ENCODE results near the gene SLC12A4.
A peak's percentile ranks its signal among the peaks of the same experiment; 100 is the strongest.

The SLC12A4 gene

DNA sequence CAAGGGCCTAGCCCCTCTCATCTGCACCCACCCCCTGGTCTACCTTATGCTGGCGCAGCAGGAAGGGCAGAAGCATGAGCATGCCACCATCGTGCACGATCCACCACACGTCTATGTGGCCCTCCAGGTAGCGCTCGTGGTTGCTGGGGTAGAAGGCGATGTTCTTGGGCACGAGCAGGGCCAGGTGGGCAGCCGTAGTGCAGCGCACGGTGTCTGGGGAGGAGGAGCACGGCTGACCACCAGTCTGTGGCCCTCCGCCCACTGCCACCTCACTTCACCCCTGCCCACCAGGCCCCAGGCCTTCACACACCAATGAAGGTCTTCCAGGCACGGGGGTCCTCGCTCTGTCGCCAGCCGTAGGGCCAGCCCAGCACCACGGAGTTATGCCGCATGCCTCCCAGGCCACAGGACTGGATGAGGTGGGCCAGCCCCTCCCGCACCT is 22.3 kb downstream of the SLC12A4 start:
- no peak overlapping the region for H3K27ac ChIP-seq (ENCODE audit: low read depth, low read length, severe bottlenecking)
- no peak overlapping the region for H3K4me3 ChIP-seq (ENCODE audit: extremely low read depth, insufficient read depth, low read length, poor library complexity, severe bottlenecking)

DNA sequence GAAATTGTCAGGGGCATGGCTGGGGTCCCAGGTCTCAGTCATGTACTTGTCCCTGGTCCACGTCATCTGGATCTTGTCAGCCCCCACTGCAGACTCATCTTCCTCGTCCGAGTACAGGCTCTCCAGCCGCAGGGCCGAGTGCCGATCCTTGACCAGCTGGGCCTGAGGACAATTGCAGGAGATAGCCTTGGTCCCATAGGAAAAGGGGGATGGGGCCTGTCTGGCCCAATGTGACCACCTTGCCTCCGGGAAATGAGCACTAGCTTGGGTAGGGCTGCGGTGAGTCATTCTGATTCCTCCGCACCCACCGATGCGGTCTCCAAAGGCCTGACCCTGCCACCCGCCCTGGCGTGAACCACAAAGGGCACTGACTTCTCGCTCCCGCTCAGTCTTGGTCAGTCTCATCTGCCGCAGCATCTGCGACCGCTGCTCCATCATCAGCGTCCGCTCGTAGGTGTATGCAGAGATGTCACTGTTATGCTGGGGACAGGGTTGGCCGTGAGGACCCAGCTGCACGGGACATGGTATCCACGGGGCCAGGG is 23.0 kb downstream of the SLC12A4 start:
- Histone ChIP-seq H3K36me3 (ENCODE audit: control insufficient read depth, insufficient read depth, low read length) (peaks cover 99% of the 10 kb centered on the region), H3K4me1 (ENCODE audit: control insufficient read depth, insufficient read depth, low read length, poor library complexity, severe bottlenecking) (no peaks in the 10 kb centered on the region), H3K9me3 (ENCODE audit: control insufficient read depth, low read length) (no peaks in the 10 kb centered on the region), H3K27ac (ENCODE audit: low read depth, low read length, severe bottlenecking) (no peak overlapping the region), H3K4me3 (ENCODE audit: extremely low read depth, insufficient read depth, low read length, poor library complexity, severe bottlenecking) (no peak overlapping the region)
- WGBS, 2 experiments (ENCODE audit: insufficient coverage in 2 of 2), result 95 to 96% methylated on average over 22 to 24 of the region's 24 CpGs

More for the DNA sequence above, 22.3 kb downstream of the SLC12A4 start:
- Histone ChIP-seq H3K36me3 (ENCODE audit: control insufficient read depth, insufficient read depth, low read length) (peaks cover 99% of the 10 kb centered on the region), H3K4me1 (ENCODE audit: control insufficient read depth, insufficient read depth, low read length, poor library complexity, severe bottlenecking) (no peaks in the 10 kb centered on the region), H3K9me3 (ENCODE audit: control insufficient read depth, low read length) (no peaks in the 10 kb centered on the region)
- 95 to 96% methylated on average over 16 to 18 of the region's 20 CpGs for WGBS, 2 experiments (ENCODE audit: insufficient coverage in 2 of 2)

DNA sequence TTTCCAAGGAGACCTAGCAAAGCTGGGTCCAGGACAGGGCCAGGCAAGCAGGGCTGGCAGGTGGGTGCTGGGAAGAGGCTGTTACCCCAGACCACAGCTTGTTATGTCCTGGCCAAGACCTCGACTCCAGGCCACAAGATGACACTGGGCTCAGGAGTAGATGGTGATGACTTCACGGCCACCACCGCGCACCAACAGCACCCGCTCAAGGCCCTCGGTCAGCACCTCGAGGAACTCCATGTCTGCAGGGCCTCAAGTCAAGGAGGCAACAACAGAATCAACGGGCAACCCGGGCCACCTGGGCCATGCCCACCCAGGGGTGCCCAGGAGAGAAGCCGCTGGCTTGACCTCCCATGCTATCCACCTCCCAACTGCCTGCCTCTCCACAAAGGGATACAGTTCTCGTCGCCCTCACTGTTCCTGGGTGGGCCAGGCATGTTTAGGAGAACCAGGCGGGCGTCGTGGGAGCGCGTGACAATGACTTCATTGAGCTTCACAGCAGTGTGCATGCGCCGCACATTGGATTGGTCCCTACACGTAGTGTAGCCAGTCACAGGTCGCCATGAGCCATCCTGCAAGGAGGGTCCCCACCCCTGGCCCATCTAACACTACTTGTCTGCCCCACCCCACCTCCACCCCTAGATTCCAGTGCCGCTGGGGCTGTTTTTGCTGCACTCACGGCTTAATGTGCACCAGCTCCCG is 23.6 kb downstream of the SLC12A4 start:
- Histone ChIP-seq H3K27ac (ENCODE audit: low read depth, low read length, severe bottlenecking) (no peak overlapping the region), H3K36me3 (ENCODE audit: control insufficient read depth, insufficient read depth, low read length) (peaks cover 98% of the 10 kb centered on the region), H3K4me3 (ENCODE audit: extremely low read depth, insufficient read depth, low read length, poor library complexity, severe bottlenecking) (no peak overlapping the region), H3K4me1 (ENCODE audit: control insufficient read depth, insufficient read depth, low read length, poor library complexity, severe bottlenecking) (no peaks in the 10 kb centered on the region), H3K9me3 (ENCODE audit: control insufficient read depth, low read length) (no peaks in the 10 kb centered on the region)
- WGBS, 2 experiments (ENCODE audit: insufficient coverage in 2 of 2), result 97 to 99% methylated on average over 21 to 24 of the region's 24 CpGs

DNA sequence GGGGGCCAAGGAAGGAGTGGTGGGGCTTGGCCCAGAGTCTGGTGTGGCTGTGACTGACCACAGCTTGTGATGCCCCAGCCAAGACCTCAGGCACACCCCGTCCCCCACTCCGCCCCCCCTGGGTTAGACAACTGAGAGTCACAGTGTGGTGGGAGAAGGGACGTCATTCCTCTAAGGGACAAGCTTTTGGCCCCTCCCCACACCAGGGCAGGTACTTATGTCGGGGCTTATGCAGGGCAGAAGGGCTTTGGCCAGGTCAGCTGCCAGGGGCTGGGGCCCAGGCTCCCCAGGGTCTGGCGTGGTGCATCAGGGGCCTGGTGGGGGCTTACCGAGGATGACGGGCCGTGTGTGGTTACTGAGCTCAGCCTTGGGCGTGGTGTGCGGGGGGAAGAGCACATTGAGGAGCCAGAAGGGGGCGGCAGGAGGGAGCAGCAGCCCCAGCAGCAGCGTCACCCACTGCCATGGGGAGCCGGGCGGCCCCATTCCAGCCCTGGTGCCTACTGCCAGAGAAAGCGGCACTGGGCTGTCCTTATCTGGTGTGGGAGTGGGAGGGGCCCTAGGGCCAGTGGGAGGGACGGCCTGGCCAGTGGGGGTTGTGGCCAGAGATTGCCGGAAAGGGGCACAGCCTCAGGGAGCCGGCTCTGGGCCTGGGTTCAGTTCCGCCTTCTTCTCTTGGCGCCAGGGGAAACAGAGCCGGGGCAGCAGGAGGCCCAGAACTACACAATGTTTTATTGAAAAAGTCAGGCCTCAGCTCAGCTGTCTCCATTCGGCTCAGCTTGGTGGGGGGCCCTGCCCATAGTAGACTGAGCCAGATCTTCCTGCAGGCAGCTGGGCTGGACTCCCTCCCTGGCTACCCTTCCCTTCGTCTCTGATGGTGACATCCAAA is 24.6 kb downstream of the SLC12A4 start, which contains the start of gene LCAT:
LCAT (minus strand) TSS at position 502 of the 886 bp plus-strand sequence; CDS start at position 483, 19 bp downstream.
- no peaks in the 10 kb centered on the region for H3K4me1 ChIP-seq (ENCODE audit: control insufficient read depth, insufficient read depth, low read length, poor library complexity, severe bottlenecking)
- peak within 1 kb of the TSS; percentile 29 for H3K27ac ChIP-seq (ENCODE audit: low read depth, low read length, severe bottlenecking)
- H3K4me3 ChIP-seq (ENCODE audit: extremely low read depth, insufficient read depth, low read length, poor library complexity, severe bottlenecking), result no peak within 1 kb of the TSS
- no peaks in the 10 kb centered on the region for H3K9me3 ChIP-seq (ENCODE audit: control insufficient read depth, low read length)
- peaks cover 94% of the 10 kb centered on the region for H3K36me3 ChIP-seq (ENCODE audit: control insufficient read depth, insufficient read depth, low read length)
- 87% methylated on average over 18 to 20 of the region's 23 CpGs for WGBS, 2 experiments (ENCODE audit: insufficient coverage in 2 of 2)

DNA sequence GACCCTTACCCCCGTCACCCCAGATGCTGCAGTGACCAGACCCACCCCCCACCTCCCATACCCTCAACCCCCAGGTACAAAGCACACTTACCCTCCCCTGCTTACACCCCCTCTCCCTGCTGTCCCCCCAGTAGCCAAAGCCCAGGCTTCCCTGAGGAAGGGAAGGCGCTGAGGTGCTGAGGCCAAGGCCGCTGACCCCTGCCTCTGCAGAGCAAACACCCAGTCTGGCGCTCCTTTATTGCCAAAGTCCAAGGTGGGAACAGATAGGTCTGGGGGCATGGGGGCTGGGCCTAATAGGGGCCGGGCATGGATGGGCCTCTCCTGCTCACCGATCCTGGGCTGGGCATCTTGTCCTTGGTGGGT is 25.2 kb downstream of the SLC12A4 start:
- Histone ChIP-seq H3K4me3 (ENCODE audit: extremely low read depth, insufficient read depth, low read length, poor library complexity, severe bottlenecking) (no peak overlapping the region), H3K9me3 (ENCODE audit: control insufficient read depth, low read length) (no peaks in the 10 kb centered on the region), H3K36me3 (ENCODE audit: control insufficient read depth, insufficient read depth, low read length) (peaks cover 87% of the 10 kb centered on the region), H3K4me1 (ENCODE audit: control insufficient read depth, insufficient read depth, low read length, poor library complexity, severe bottlenecking) (no peaks in the 10 kb centered on the region), H3K27ac (ENCODE audit: low read depth, low read length, severe bottlenecking) (no peak overlapping the region)
- WGBS, 2 experiments (ENCODE audit: insufficient coverage in 2 of 2), result 86 to 97% methylated on average over 2 to 4 of the region's 6 CpGs

DNA sequence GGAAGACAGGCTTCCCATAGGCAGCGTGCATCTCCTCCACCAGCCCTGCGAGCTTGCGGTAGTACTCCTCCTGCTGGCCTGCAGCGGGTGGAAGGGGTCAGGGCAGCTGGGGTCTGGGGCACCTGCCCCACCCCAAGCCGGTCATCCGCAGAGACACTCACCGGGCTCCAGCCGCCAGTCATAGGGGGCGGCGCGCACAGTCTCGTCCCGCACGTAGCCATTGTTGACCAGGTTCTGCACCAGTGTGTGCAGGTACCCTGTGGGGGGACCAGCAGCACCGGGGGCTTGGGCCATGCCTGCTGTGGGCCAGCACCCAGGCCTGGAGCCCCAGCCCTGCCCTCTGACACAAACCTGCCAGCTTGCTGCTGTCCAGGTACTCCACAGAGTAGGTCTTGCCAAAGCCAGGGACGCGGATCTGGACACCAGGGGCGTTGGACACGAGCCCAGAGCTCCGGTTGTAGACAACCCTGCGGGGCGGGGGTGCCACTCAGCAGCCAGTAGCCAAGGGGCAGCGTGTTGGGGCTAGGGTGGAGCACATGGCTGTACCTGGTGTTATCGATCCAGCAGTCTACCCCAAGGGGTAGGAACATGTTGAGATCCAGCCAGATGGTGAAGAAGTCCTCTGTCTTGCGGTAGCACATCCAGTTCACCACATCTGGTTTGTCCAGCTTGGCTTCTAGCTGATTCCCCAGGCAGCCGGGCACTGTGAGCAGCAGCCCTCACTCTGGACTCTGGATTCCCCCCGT is 25.8 kb downstream of the SLC12A4 start:
- H3K9me3 ChIP-seq (ENCODE audit: control insufficient read depth, low read length), result no peaks in the 10 kb centered on the region
- H3K27ac ChIP-seq (ENCODE audit: low read depth, low read length, severe bottlenecking), result no peak overlapping the region
- peaks cover 82% of the 10 kb centered on the region for H3K36me3 ChIP-seq (ENCODE audit: control insufficient read depth, insufficient read depth, low read length)
- 93 to 96% methylated on average over 26 to 27 of the region's 27 CpGs for WGBS, 2 experiments (ENCODE audit: insufficient coverage in 2 of 2)
- no peak overlapping the region for H3K4me3 ChIP-seq (ENCODE audit: extremely low read depth, insufficient read depth, low read length, poor library complexity, severe bottlenecking)
- no peaks in the 10 kb centered on the region for H3K4me1 ChIP-seq (ENCODE audit: control insufficient read depth, insufficient read depth, low read length, poor library complexity, severe bottlenecking)

DNA sequence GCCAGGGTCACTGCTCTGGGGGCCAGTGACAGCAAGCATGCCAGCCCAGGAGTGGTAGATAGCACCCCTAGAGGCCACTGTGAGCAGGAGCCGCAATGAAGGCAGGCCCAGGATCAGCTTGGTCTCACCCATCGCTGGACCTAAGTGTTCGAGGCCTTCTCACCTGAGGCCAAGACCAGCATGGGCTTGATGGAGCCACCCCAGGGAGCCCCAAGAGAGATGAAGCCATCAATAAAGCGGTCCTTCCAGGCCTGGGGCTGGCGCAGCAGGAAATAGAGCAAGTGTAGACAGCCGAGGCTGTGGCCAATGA is 26.3 kb downstream of the SLC12A4 start:
- H3K36me3 ChIP-seq (ENCODE audit: control insufficient read depth, insufficient read depth, low read length), result peaks cover 76% of the 10 kb centered on the region
- H3K4me3 ChIP-seq (ENCODE audit: extremely low read depth, insufficient read depth, low read length, poor library complexity, severe bottlenecking), result no peak overlapping the region
- H3K4me1 ChIP-seq (ENCODE audit: control insufficient read depth, insufficient read depth, low read length, poor library complexity, severe bottlenecking), result no peaks in the 10 kb centered on the region
- no peak overlapping the region for H3K27ac ChIP-seq (ENCODE audit: low read depth, low read length, severe bottlenecking)
- no peaks in the 10 kb centered on the region for H3K9me3 ChIP-seq (ENCODE audit: control insufficient read depth, low read length)
- WGBS, 2 experiments (ENCODE audit: insufficient coverage in 2 of 2), result 84 to 88% methylated on average over 6 of the region's 6 CpGs

DNA sequence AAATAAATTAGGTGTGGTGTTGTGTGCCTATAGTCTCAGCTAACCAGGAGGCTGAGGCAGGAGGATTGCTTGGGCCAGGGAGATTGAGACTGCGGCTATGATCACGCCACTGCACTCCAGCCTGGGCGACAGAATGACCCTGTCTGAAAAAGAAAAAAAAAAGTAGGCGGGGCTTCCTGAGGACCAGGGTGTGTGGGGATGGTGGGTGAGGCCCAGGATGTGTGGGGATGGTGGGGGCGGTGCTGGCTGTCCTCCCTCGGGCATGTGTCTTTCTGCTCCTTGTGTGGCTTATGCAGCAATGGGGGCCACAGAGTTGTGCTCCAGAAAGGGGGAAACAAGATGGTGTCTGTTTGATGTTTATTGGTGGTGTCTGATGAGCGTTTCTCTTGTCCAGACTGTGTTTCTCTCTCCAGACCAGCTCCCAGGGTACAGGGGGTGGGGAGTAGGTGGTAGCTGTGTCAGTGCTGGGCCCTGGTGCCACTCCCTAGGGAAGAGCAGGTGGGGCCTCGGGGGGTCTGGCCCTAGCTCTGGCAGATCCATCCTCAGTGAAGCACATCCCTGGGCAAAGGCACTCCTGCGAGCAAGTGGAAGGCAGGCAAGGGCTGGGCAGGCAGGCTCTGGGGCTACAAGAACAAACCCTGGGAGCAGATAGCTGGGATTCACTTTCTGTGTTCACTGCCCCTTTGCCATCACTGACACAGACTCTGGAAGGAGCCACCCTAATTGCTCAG is 26.8 kb downstream of the SLC12A4 start:
- H3K27ac ChIP-seq (ENCODE audit: low read depth, low read length, severe bottlenecking), result no peak overlapping the region
- WGBS, 2 experiments (ENCODE audit: insufficient coverage in 2 of 2), result 88 to 93% methylated on average over 4 to 8 of the region's 9 CpGs
- no peaks in the 10 kb centered on the region for H3K9me3 ChIP-seq (ENCODE audit: control insufficient read depth, low read length)
- no peaks in the 10 kb centered on the region for H3K4me1 ChIP-seq (ENCODE audit: control insufficient read depth, insufficient read depth, low read length, poor library complexity, severe bottlenecking)
- peaks cover 71% of the 10 kb centered on the region for H3K36me3 ChIP-seq (ENCODE audit: control insufficient read depth, insufficient read depth, low read length)
- H3K4me3 ChIP-seq (ENCODE audit: extremely low read depth, insufficient read depth, low read length, poor library complexity, severe bottlenecking), result no peak overlapping the region

DNA sequence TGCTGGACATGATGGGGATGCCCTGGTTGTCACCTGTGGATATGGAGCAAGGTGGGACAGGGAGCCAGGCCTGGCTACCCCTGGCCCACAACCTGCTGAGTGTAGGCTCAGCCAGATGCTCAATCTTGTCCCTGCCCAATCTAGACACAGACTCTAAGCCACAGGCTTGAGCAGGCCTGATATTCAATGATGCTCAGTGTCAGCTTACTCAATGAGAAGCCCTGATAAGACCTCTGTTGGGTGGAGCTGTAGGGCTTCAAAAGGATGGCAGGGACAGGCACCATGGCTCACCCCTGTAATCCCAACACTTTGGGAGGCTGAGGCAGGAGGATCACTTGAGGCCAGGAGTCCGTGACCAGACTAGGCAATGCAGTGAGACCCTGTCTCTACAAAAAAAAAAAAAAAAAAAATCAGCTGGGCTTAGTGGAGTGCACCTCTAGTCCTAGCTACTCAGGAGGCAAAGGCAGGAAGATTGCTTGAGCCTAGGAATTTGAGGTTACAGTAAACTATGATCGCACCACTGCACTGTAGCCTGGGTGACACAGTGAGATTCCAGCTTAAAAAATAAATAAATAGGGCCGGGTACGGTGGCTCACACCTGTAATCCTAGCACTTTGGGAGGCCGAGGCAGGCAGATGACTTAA is 27.9 kb downstream of the SLC12A4 start:
- Histone ChIP-seq H3K36me3 (ENCODE audit: control insufficient read depth, insufficient read depth, low read length) (peaks cover 61% of the 10 kb centered on the region), H3K9me3 (ENCODE audit: control insufficient read depth, low read length) (no peaks in the 10 kb centered on the region), H3K4me3 (ENCODE audit: extremely low read depth, insufficient read depth, low read length, poor library complexity, severe bottlenecking) (no peak overlapping the region), H3K27ac (ENCODE audit: low read depth, low read length, severe bottlenecking) (no peak overlapping the region), H3K4me1 (ENCODE audit: control insufficient read depth, insufficient read depth, low read length, poor library complexity, severe bottlenecking) (no peaks in the 10 kb centered on the region)
- 83 to 88% methylated on average over 4 to 5 of the region's 5 CpGs for WGBS, 2 experiments (ENCODE audit: insufficient coverage in 2 of 2)
